ENCODE results near the gene GABRG3. TPM values are rescaled to one million over a fixed set of nuclear protein-coding genes. Genes with fewer than 3 reads are reported as not detected.

GABRG3 gene
- total RNA-seq, 1 donor: not detected

DNA sequence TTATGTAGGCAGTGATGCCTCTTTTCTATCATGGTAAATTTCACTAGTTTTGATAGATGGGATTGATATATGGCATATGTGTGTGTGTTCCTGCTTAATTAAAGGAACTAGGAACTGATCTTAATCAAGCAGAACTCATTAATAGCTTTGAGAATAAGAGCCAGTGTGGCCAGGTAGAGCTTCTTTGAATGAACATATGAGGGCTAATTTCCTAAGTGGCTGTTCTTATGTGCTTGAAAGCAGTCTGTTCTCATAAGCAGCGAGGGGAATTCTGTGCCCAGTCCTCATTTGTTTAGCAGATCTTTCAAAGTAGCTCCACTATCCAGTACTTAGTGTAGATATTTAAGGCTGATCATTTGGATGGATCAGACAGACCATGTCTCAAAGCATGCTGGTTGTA, 164.2 kb downstream of the GABRG3 start:
- no peak for TF ChIP-seq CTCF (IDR thresholded peaks at IDR 0.05; ENCODE audit: insufficient read depth, low read depth, low read length)
- DNase-seq (ENCODE audit: low read depth): no peak
- H3K4me3 ChIP-seq (ENCODE audit: low read depth, low read length): no peak overlapping the region

DNA sequence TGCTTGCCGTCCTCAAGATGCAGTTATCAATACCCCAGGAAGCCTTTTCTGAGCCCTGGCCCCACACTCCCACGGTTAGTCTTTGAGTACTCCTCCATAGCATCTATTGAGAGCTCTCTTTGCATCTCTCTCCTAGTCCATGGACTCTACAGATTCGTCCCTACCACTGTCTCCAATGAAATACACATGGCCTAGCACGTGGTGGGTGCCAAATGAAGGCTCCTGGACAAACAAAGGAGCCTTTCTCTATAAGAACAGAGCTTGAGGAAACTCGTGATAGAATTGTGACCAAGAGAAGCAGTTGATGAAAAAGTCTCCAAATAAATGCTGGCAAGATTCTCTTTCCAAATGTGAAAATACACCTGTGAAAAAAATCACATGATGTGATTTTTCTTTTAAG, 166.1 kb downstream of the GABRG3 start:
- TF ChIP-seq CTCF (IDR thresholded peaks at IDR 0.05; ENCODE audit: insufficient read depth, low read depth, low read length): no peak
- DNase-seq (ENCODE audit: low read depth): no peak

GRCh38 chr15:27165590-27165989, 194.6 kb downstream of the GABRG3 start:
- H3K4me3 ChIP-seq (ENCODE audit: low read depth, low read length): no peak overlapping the region
- no peak for TF ChIP-seq CTCF (IDR thresholded peaks at IDR 0.05; ENCODE audit: insufficient read depth, low read depth, low read length)
- DNase-seq (ENCODE audit: low read depth): no peak

More for the DNA sequence above, 166.1 kb downstream of the GABRG3 start:
- no peak overlapping the region for H3K4me3 ChIP-seq (ENCODE audit: low read depth, low read length)

DNA sequence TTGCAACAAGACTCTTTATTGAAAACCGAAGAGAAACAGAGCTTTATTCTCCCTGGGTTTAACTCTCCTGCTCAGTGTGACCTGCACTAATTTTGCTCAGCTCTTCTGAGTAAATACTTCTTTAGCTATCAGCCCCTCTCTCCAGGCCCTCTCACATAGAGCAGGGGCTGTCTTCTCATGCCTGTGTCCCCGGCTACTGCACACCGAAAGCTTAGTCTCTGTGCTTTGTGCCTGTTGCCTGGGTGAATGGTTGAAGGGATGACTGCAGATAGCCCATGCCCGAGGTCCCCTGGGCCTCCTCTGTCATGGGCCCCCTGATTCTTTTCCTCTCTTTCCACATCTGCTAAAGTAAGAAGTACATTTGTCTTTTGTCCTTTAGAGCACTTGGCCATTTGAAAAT, 195.9 kb downstream of the GABRG3 start:
- no peak overlapping the region for H3K4me3 ChIP-seq (ENCODE audit: low read depth, low read length)
- no peak for DNase-seq (ENCODE audit: low read depth)
- no peak for TF ChIP-seq CTCF (IDR thresholded peaks at IDR 0.05; ENCODE audit: insufficient read depth, low read depth, low read length)

DNA sequence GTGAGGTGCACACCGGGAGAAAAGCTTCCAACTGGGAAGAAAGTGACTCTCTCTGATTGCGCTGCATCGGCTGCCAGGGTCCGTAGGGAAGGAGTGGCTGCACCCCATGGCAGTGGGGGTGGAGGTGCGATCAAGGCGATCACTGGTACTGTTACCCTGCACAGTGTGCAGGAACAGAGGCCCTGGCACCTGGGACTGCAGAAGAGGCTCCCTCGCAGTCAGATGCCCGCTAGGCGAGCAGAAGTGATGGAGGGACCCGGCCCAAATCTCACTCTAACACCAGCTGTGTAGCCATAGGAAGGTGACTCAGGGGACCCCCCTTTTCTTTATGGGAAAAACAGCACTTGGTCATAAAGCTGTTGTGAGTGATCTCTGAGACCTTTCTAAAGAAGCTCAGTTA, 196.8 kb downstream of the GABRG3 start:
- no peak overlapping the region for H3K4me3 ChIP-seq (ENCODE audit: low read depth, low read length)
- TF ChIP-seq CTCF (IDR thresholded peaks at IDR 0.05; ENCODE audit: insufficient read depth, low read depth, low read length): no peak
- no peak for DNase-seq (ENCODE audit: low read depth)

DNA sequence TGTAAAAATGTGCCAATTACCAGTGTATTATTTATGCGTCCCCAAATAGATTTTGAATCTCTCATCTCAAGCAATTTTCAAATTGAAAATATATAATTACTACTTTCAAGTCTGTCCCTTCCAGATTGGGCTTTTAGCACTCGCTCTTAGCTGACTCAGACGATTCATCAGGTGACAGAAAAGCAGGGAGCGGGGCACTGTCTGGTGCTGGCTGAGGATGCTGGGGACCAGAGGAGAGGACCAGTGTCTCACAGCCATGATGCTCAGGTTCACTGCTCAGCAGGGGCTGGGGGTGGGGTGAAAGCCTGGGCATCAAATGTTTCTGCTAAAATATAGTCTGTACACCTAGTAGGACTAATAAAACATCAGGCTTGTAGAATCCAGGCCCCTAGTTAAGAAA, 199.9 kb downstream of the GABRG3 start:
- H3K4me3 ChIP-seq (ENCODE audit: low read depth, low read length): no peak overlapping the region
- DNase-seq (ENCODE audit: low read depth): no peak
- TF ChIP-seq CTCF (IDR thresholded peaks at IDR 0.05; ENCODE audit: insufficient read depth, low read depth, low read length): no peak

DNA sequence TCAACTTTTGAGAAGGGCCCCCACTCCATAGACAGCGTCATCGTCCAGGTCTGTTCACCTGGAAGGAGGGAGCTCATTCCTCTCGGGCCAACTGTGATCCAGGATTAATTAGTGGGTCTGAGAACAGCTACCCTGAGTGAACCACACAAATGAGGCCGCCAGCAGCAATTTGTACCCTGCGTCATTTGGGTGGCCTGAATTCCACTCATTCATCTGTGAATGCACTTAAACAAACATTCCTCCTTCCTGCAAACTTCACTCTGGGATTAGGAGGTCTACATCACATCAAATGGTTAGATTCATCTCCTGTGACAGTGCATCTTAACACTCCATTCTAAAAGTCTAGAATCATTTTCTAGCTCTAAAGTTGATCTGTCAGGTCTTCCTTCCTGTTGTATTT, 201.8 kb downstream of the GABRG3 start:
- no peak for TF ChIP-seq CTCF (IDR thresholded peaks at IDR 0.05; ENCODE audit: insufficient read depth, low read depth, low read length)
- no peak for DNase-seq (ENCODE audit: low read depth)
- no peak overlapping the region for H3K4me3 ChIP-seq (ENCODE audit: low read depth, low read length)
